HCT116 (cell line): Measurements from ENCODE around the gene FLNB. TPM values are rescaled to one million over a fixed set of nuclear protein-coding genes. Genes with fewer than 3 reads are reported as not detected.

Experiments
- ATAC-seq: fragments of 200-7000 bp; cut with Tn5 transposase; 2 replicates; pipeline ENCODE4 v1.9.1; 2020; ENCODE audit warnings: mild to moderate bottlenecking, moderate library complexity
- BruUV-seq: library from RNA; stranded (reverse); fragments of 400-500 nt; replicated peaks from 2 replicates; lab custom pipeline; 2021; lab: Mats Ljungman, UMichigan
- CTCF ChIA-PET: fragments of 300-600 bp; sonication (Branson Sonifier 250); formaldehyde crosslinking; loops from one replicate; lab custom pipeline; 2021; ENCODE audit warnings: antibody characterized with exemption; lab: Charles Lee
- POLR2A ChIA-PET: fragments of 300-600, 350-600 bp; sonication (Branson Sonifier 250); formaldehyde crosslinking; loops from one replicate; lab custom pipeline; 2021; ENCODE audit warnings: antibody characterized with exemption; lab: Charles Lee
- RAD21 ChIA-PET, 2 experiments: fragments of 300-600 bp; sonication (Branson Sonifier 250); formaldehyde crosslinking; loops; one replicate each; lab custom pipeline; 2023; ENCODE audit warnings: low total read pairs in 2 of 2; ENCODE audit not compliant: uncharacterized antibody in 2 of 2, unreplicated experiment in 2 of 2, low non-redundant PET in 1 of 2; lab: Charles Lee
- DNase-seq: peaks from one replicate; pipeline ENCODE4 v3.0.0-alpha.2; 2010; ENCODE audit warnings: low read depth, low spot score
- H2AFZ ChIP-seq: fragments of 200-600 bp; shearing (Covaris generic), sonication (generic); 2 replicates; pipeline ENCODE4 v1.6.1; 2017; ENCODE audit warnings: low read depth, mixed run types, mixed read lengths, antibody characterized with exemption, low read length; ENCODE audit not compliant: poor library complexity, severe bottlenecking
- H3K27ac ChIP-seq: 2 replicates; pipeline ENCODE4 v1.5.1; 2012; ENCODE audit warnings: low read depth, low read length
- H3K27me3 ChIP-seq: fragments of 200-600 bp; sonication (generic); 2 replicates; pipeline ENCODE4 v1.6.1; 2016; ENCODE audit warnings: mixed run types, low read length, mixed read lengths; ENCODE audit not compliant: insufficient read depth
- H3K36me3 ChIP-seq, 2 experiments: fragments of 200-500 bp in 1 of 2; fragments of 200-600 bp in 1 of 2; sonication (Bioruptor generic) in 1 of 2; sonication (generic) in 1 of 2; 2 replicates each; pipeline versions ENCODE4 v1.5.1 to v1.6.1; 2014 to 2016; ENCODE audit warnings: low read length in 2 of 2, inconsistent platforms in 1 of 2, mixed read lengths in 1 of 2, mixed run types in 1 of 2; ENCODE audit not compliant: insufficient read depth in 2 of 2, control insufficient read depth in 1 of 2
- H3K4me1 ChIP-seq, 2 experiments: fragments of 200-600 bp in 1 of 2; sonication (generic) in 1 of 2; 2 replicates each; pipeline versions ENCODE4 v1.5.1 to v1.6.1; 2012 to 2017; ENCODE audit warnings: low read length in 2 of 2, inconsistent platforms in 1 of 2, mild to moderate bottlenecking in 1 of 2, mixed read lengths in 1 of 2, mixed run types in 1 of 2, moderate library complexity in 1 of 2; ENCODE audit not compliant: insufficient read depth in 2 of 2, control insufficient read depth in 1 of 2
- H3K4me2 ChIP-seq: fragments of 200-600 bp; sonication (generic); 2 replicates; pipeline ENCODE4 v1.6.1; 2017; ENCODE audit warnings: mixed run types, low read length, mixed read lengths
- H3K4me3 ChIP-seq, 2 experiments: fragments of 200-600 bp in 1 of 2; sonication (generic) in 1 of 2; replicated peaks in 1 of 2; 2 replicates each; pipeline ENCODE4 v1.5.1; 2011 to 2016; ENCODE audit warnings: low read length in 2 of 2, control low read depth in 1 of 2, low read depth in 1 of 2, mild to moderate bottlenecking in 1 of 2, mixed read lengths in 1 of 2, mixed run types in 1 of 2
- H3K79me2 ChIP-seq: fragments of 200-600 bp; sonication (generic); 2 replicates; pipeline ENCODE4 v1.6.1; 2017; ENCODE audit warnings: mild to moderate bottlenecking, mixed run types, low read length, moderate library complexity, mixed read lengths; ENCODE audit not compliant: insufficient read depth
- H3K9ac ChIP-seq: fragments of 200-600 bp; sonication (generic); 2 replicates; pipeline ENCODE4 v1.6.1; 2016; ENCODE audit warnings: low read length, mixed read lengths
- H3K9me2 ChIP-seq: fragments of 200-600 bp; sonication (generic), shearing (Covaris generic); 2 replicates; pipeline ENCODE4 v1.6.1; 2017; ENCODE audit warnings: mixed run types, mild to moderate bottlenecking, moderate library complexity; ENCODE audit not compliant: insufficient read depth
- H3K9me3 ChIP-seq, 2 experiments: fragments of 200-500 bp in 1 of 2; fragments of 200-600 bp in 1 of 2; sonication (Bioruptor generic) in 1 of 2; sonication (generic) in 1 of 2; 2 replicates each; pipeline ENCODE4 v1.6.1; 2014 to 2017; ENCODE audit warnings: low read length in 2 of 2, mixed read lengths in 2 of 2, inconsistent platforms in 1 of 2, low read depth in 1 of 2, mild to moderate bottlenecking in 1 of 2, mixed run types in 1 of 2, moderate library complexity in 1 of 2; ENCODE audit not compliant: control insufficient read depth in 1 of 2, insufficient read depth in 1 of 2
- H4K20me1 ChIP-seq: fragments of 200-600 bp; sonication (generic), shearing (Covaris generic); 2 replicates; pipeline ENCODE4 v1.6.1; 2017; ENCODE audit warnings: mixed run types, mild to moderate bottlenecking, moderate library complexity; ENCODE audit not compliant: insufficient read depth
- CBX3 ChIP-seq: IDR thresholded peaks from 2 replicates; pipeline ENCODE4 v1.6.1; 2012; ENCODE audit warnings: low read depth
- CEBPB ChIP-seq: IDR thresholded peaks from 2 replicates; pipeline ENCODE4 v1.6.1; 2012; ENCODE audit warnings: low read depth
- EGR1 ChIP-seq: IDR thresholded peaks from 2 replicates; pipeline ENCODE4 v1.6.1; 2012; ENCODE audit warnings: low read depth
- ELF1 ChIP-seq: IDR thresholded peaks from 2 replicates; pipeline ENCODE4 v1.6.1; 2012; ENCODE audit warnings: low read depth, borderline replicate concordance
- EZH2 ChIP-seq: fragments of 200-600 bp; sonication (generic); IDR thresholded peaks from 2 replicates; pipeline ENCODE4 v1.6.1; 2017; ENCODE audit warnings: antibody characterized with exemption, mixed run types
- EZH2phosphoT487 ChIP-seq: fragments of 200-600 bp; IDR thresholded peaks from 2 replicates; pipeline ENCODE4 v1.6.1; 2018; ENCODE audit warnings: antibody characterized with exemption, borderline replicate concordance
- FOSL1 ChIP-seq: IDR thresholded peaks from 2 replicates; pipeline ENCODE4 v1.6.1; 2012; ENCODE audit warnings: low read depth
- POLR2A ChIP-seq: IDR thresholded peaks from 2 replicates; pipeline ENCODE4 v1.7.0; 2011; ENCODE audit warnings: borderline replicate concordance; ENCODE audit not compliant: insufficient read depth, insufficient read length; ENCODE audit errors: extremely low read depth
- POLR2AphosphoS5 ChIP-seq: IDR thresholded peaks from 2 replicates; pipeline ENCODE4 v1.6.1; 2011; ENCODE audit warnings: mild to moderate bottlenecking, low read depth, low read length, moderate library complexity
- RAD21 ChIP-seq: IDR thresholded peaks from 2 replicates; pipeline ENCODE4 v1.6.1; 2012; ENCODE audit warnings: low read depth, mild to moderate bottlenecking
- SIN3A ChIP-seq: IDR thresholded peaks from 2 replicates; pipeline ENCODE4 v1.6.1; 2012; ENCODE audit warnings: low read depth
- SP1 ChIP-seq: IDR thresholded peaks from 2 replicates; pipeline ENCODE4 v1.6.1; 2012; ENCODE audit warnings: low read depth
- YY1 ChIP-seq: IDR thresholded peaks from 2 replicates; pipeline ENCODE4 v1.6.1; 2011; ENCODE audit warnings: low read length, low read depth, moderate library complexity, mild to moderate bottlenecking; ENCODE audit not compliant: insufficient replicate concordance; ENCODE audit errors: extremely low read depth
- ZFX ChIP-seq: fragments of 450-650 bp; IDR thresholded peaks from 2 replicates; pipeline ENCODE4 v1.6.1; 2017
- intact Hi-C: fragments of 100-400 bp; cut with micrococcal nuclease; formaldehyde crosslinking; loops from 2 replicates; pipeline ENCODE4 v1.10.0; 2022
- total RNA-seq: library from RNA; stranded (reverse); gene quantifications from one replicate; pipeline ENCODE4 v1.2.1, GENCODE V29; 2021; ENCODE audit not compliant: unreplicated experiment
- TF ChIP-seq, protein P1 (sequence below), 3 experiments: fragments of 200-600 bp in 1 of 3; sonication (generic) in 1 of 3; IDR thresholded peaks in 2 of 3; conservative IDR thresholded peaks in 1 of 3; 2 replicates each; pipeline ENCODE4 v1.5.1; 2012 to 2017; ENCODE audit warnings: low read depth in 2 of 3, low read length in 2 of 3, antibody characterized with exemption in 1 of 3, borderline replicate concordance in 1 of 3, control low read depth in 1 of 3, mild to moderate bottlenecking in 1 of 3, mixed read lengths in 1 of 3, mixed run types in 1 of 3, moderate library complexity in 1 of 3; ENCODE audit not compliant: insufficient read depth in 1 of 3
- TF ChIP-seq, protein P2 (sequence below): IDR thresholded peaks from 2 replicates; pipeline ENCODE4 v1.6.1; 2011; ENCODE audit warnings: mild to moderate bottlenecking, low read length, moderate library complexity; ENCODE audit not compliant: insufficient replicate concordance; ENCODE audit errors: extremely low read depth
- TF ChIP-seq, protein P3 (sequence below): IDR thresholded peaks from 2 replicates; pipeline ENCODE4 v1.6.1; 2012
- TF ChIP-seq, protein P4 (sequence below): IDR thresholded peaks from 2 replicates; pipeline ENCODE4 v1.6.1; 2012; ENCODE audit warnings: low read depth

Gene FLNB
- total RNA-seq, 1 experiment from 2014 or later: 116 TPM

DNA sequence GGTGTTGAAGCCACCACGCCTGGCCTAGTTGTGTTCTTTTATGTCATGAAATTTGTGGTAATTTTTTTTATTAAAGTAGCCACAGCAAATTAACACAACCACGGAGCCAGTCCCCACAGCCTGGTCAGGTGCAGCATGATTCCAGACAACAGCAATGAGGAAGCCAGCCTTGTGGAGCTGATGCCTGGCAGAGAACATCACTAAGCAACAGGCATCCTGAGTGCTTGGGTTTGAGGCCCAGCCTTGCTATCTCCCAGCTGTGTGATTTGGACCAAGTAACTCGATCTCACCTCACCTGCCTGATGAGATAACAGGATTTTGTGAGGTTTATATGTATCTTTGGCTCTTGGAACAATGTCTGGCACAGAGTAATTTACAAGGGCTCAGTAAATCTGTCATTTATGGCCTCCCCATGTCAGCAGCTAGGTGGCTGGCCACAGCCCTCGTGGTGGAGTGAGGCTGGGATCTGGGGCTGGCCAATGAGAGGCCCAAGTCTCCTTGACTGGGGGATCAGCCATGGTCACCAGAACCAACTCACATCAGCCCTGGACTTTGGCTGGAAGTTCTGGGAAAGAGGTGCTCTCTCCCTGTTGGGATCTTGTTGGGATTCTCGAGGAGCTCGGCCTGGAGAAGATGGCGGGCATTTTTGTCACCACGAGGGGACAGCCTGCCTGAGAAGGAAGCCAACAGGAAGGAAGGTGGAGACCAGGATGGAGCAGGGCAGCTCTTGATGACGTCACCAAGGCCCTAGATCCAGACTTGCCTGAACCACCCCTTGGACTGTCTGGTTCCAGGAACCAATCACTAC lies 22.8 kb upstream of the FLNB start:
- TF ChIP-seq EGR1 (no peak), SP1 (no peak), FOSL1 (no peak), YY1 (no peak), CEBPB (no peak), CBX3 (no peak), ZFX (no peak), EZH2phosphoT487 (no peak), RAD21 (no peak), SIN3A (no peak), ELF1 (no peak), EZH2 (no peak), POLR2A (no peak), POLR2AphosphoS5 (no peak)
- TF ChIP-seq, protein P1, sequence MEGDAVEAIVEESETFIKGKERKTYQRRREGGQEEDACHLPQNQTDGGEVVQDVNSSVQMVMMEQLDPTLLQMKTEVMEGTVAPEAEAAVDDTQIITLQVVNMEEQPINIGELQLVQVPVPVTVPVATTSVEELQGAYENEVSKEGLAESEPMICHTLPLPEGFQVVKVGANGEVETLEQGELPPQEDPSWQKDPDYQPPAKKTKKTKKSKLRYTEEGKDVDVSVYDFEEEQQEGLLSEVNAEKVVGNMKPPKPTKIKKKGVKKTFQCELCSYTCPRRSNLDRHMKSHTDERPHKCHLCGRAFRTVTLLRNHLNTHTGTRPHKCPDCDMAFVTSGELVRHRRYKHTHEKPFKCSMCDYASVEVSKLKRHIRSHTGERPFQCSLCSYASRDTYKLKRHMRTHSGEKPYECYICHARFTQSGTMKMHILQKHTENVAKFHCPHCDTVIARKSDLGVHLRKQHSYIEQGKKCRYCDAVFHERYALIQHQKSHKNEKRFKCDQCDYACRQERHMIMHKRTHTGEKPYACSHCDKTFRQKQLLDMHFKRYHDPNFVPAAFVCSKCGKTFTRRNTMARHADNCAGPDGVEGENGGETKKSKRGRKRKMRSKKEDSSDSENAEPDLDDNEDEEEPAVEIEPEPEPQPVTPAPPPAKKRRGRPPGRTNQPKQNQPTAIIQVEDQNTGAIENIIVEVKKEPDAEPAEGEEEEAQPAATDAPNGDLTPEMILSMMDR (IDR thresholded peaks at IDR 0.05 in 2 of 3, conservative IDR thresholded peaks at IDR 0.05 in 1 of 3; ENCODE audit: borderline replicate concordance in 1 of 3, insufficient read depth in 1 of 3, low read depth in 2 of 3, low read length in 2 of 3): no peak
- TF ChIP-seq, protein P2, sequence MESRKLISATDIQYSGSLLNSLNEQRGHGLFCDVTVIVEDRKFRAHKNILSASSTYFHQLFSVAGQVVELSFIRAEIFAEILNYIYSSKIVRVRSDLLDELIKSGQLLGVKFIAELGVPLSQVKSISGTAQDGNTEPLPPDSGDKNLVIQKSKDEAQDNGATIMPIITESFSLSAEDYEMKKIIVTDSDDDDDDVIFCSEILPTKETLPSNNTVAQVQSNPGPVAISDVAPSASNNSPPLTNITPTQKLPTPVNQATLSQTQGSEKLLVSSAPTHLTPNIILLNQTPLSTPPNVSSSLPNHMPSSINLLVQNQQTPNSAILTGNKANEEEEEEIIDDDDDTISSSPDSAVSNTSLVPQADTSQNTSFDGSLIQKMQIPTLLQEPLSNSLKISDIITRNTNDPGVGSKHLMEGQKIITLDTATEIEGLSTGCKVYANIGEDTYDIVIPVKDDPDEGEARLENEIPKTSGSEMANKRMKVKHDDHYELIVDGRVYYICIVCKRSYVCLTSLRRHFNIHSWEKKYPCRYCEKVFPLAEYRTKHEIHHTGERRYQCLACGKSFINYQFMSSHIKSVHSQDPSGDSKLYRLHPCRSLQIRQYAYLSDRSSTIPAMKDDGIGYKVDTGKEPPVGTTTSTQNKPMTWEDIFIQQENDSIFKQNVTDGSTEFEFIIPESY: no peak
- TF ChIP-seq, protein P3, sequence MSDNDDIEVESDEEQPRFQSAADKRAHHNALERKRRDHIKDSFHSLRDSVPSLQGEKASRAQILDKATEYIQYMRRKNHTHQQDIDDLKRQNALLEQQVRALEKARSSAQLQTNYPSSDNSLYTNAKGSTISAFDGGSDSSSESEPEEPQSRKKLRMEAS: no peak
- TF ChIP-seq, protein P4, sequence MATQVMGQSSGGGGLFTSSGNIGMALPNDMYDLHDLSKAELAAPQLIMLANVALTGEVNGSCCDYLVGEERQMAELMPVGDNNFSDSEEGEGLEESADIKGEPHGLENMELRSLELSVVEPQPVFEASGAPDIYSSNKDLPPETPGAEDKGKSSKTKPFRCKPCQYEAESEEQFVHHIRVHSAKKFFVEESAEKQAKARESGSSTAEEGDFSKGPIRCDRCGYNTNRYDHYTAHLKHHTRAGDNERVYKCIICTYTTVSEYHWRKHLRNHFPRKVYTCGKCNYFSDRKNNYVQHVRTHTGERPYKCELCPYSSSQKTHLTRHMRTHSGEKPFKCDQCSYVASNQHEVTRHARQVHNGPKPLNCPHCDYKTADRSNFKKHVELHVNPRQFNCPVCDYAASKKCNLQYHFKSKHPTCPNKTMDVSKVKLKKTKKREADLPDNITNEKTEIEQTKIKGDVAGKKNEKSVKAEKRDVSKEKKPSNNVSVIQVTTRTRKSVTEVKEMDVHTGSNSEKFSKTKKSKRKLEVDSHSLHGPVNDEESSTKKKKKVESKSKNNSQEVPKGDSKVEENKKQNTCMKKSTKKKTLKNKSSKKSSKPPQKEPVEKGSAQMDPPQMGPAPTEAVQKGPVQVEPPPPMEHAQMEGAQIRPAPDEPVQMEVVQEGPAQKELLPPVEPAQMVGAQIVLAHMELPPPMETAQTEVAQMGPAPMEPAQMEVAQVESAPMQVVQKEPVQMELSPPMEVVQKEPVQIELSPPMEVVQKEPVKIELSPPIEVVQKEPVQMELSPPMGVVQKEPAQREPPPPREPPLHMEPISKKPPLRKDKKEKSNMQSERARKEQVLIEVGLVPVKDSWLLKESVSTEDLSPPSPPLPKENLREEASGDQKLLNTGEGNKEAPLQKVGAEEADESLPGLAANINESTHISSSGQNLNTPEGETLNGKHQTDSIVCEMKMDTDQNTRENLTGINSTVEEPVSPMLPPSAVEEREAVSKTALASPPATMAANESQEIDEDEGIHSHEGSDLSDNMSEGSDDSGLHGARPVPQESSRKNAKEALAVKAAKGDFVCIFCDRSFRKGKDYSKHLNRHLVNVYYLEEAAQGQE: no peak
- Histone ChIP-seq H3K4me1 (peaks cover 5 to 48% of the 10 kb centered on the region in 2 experiments), H3K4me3 (no peak overlapping the region), H3K4me2 (no peak overlapping the region), H3K27ac (no peak overlapping the region), H3K9me2 (no peaks in the 10 kb centered on the region), H2AFZ (no peak overlapping the region), H4K20me1 (no peaks in the 10 kb centered on the region), H3K9me3 (no peaks in the 10 kb centered on the region), H3K27me3 (no peaks in the 10 kb centered on the region), H3K9ac (no peak overlapping the region), H3K79me2 (no peaks in the 10 kb centered on the region), H3K36me3 (no peaks in the 10 kb centered on the region)
- DNase-seq (no peak), ATAC-seq (no peak)
- intact Hi-C loops: no loop called here
- ChIA-PET CTCF (no interaction called here), POLR2A (interaction anchor here (1.4 kb wide), 1 partner anchor 10 kb away, joined by 4 read pairs; no protein-coding TSS in a partner anchor), RAD21 (no interaction called here)
- BruUV-seq: no TSS peak
